HG03575 (cell line): ENCODE measurements around the gene MAML2.
A peak's percentile ranks its signal among the peaks of the same experiment; 100 is the strongest.
"Not testable (repeated sequence)": the region's sequence is repeated elsewhere in the genome, so short reads cannot be mapped to it uniquely, and the experiment has no call there.

Source experiments
- ATAC-seq: cut with Tn5 transposase; IDR thresholded peaks from one replicate; pipeline ENCODE4 v1.9.1; 2021; ENCODE audit not compliant: unreplicated experiment, insufficient number of reproducible peaks, low FRiP score; ENCODE audit errors: extremely low read depth

Gene MAML2

GRCh38 chr11:96279018-96279895 lies 63.7 kb downstream of the MAML2 start:
- no peak for ATAC-seq

- ATAC-seq = no peak
Measured at GRCh38 chr11:96278039-96278897, 64.7 kb downstream of the MAML2 start.

GRCh38 chr11:96277696-96278038 lies 65.3 kb downstream of the MAML2 start:
- ATAC-seq = no peak

DNA sequence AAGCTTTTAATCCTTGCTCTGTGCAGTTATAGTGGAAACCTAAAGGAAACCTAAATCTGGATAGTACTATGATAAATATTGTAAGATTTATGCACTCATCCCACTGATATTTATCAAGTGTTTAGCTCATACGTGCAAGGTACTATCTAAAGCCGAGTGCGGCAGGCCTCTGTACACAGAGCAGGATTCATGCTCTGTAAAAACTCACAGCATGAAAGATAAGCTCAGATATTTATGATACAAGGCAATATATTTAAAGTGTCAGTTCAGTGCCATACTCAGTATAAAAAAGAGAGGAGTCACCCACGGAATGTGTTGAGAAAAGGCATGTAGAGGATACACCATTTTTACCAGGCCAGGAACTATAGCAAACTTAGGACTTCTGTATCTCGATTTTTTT lies 66.2 kb downstream of the MAML2 start:
- no peak for ATAC-seq

- ATAC-seq = no peak
Measured at GRCh38 chr11:96275801-96276594, 67.0 kb downstream of the MAML2 start.

DNA sequence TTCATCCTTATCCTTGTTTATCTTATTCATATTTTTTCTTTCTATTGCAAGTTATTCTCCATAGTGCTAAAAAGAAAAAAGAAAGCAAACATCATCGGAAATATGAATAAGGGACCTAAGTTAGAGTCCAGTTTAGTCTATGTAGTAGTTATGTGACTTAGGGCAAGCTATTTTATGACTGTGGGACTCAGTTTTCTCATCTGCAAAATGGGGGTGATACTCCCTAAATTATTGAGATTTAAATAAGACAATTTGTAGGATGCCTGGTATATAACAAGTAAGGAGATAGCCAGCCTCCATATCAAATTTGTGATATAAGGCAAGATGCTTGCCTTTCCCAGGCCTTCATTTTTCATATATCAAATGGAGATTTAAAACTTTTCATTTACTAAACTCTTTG lies 69.5 kb downstream of the MAML2 start:
- no peak for ATAC-seq

GRCh38 chr11:96272529-96273222 lies 70.3 kb downstream of the MAML2 start:
- ATAC-seq = no peak

GRCh38 chr11:96271777-96272176 lies 71.2 kb downstream of the MAML2 start:
- no peak for ATAC-seq

DNA sequence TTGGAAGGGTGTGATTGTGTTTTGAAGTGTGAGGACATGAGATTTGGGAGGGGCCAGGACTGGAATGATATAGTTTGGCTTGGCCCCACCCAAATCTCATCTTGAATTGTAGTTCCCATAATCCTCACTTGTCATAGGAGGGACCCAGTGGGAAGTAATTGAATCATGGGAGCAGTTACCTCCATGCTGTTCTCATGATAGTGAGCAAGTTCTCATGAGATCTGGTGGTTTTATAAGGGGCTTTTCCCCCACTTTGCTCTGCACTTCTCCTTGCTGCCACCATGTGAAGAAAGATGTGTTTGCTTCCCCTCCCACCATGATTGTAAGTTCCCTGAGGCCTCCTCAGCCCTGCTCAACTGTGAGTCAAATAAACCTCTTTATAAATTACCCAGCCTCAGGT lies 71.6 kb downstream of the MAML2 start:
- ATAC-seq = not testable (repeated sequence)

GRCh38 chr11:96268527-96268926 lies 74.5 kb downstream of the MAML2 start:
- ATAC-seq = not testable (repeated sequence)

DNA sequence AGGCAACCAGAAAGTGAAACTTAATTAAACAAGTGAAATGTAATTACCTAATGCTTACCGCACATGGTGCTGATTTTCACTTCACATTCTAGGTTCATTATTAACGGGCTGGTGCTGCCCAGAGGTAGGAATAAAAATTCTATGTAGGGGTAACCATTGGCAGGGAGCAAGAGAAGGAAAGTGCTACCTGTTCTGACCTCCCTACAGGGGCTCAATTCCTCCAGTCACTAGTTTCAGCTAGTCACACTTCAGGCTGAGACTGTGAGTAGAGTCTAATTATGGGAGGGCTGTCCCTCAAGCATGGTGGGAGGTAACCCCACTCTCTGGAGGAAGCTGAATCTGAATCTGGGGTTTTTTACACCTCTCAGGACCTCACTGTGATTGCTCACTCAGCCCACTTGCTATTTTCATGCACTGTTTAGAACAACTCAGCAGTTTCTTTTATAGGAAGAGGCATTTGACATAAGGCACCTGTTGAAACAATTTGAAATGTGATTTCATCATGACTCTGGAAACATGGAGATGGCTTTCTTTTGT lies 75.4 kb downstream of the MAML2 start:
- ATAC-seq = peak; percentile 74

DNA sequence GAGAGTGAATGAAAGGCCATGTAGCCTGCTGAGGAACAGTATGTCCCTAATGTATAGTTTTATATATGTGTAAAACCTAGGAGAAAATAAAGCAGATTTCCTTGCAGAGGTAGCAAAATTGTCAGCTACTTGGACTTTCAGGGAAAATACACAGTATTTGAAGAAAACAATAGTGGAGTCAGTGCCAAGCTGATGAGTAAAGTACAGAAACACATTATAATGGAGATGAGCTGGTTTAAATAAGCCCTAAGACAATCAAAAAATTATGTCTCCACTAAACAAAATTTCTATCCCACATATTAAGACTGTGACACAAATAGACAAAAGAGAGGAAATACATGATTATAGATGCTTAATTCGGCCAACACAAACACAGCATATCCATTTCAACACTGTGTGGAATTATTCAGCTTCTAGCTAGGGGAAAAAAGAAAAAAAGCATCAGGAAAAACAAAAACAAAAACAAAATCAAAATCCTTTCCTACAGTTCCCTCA lies 75.9 kb downstream of the MAML2 start:
- ATAC-seq = no peak

GRCh38 chr11:96265972-96266371 lies 77.0 kb downstream of the MAML2 start:
- no peak for ATAC-seq

DNA sequence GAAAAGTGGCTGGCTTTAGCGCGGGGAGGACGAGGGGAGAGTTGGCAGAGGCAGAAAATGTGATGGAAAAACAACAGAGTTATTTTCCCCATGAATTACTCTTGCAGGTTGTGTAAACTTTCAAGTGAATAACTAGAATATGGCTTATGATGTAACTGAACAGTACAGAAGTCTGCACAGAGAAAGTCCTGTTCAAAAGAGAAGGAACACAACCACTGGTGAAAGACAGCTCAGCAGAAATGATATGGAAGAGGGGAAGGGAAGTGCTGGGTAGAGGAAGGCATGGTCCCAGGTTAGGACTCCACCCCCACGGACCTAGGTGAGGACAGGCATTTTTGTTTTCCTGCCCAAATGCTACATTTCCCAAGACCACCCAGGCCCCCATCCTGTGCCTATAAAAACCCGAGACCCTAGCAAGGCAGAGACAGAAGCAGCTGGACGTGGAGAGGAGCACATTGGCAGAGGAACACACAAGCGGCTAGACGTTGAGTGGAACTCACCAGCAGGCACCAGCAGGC lies 77.7 kb downstream of the MAML2 start:
- ATAC-seq = no peak

DNA sequence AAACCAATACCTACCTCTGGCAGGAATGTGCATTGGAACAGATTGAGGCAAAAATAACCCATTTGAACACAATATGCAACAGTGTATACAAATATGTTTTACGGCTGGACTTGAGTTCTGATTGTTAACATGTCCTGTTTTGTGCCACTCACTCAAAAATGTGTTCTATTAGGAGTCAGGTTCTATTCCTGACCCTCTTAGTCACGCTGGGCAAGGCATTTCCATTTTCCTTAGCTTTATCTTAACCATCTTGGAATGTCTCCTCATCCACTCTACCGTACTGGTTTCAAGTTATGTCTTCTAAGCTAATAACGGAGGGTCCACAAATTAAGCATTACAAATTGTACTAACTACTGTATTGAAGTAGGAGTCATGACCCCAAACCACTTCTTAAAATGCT lies 78.6 kb downstream of the MAML2 start:
- ATAC-seq = no peak

DNA sequence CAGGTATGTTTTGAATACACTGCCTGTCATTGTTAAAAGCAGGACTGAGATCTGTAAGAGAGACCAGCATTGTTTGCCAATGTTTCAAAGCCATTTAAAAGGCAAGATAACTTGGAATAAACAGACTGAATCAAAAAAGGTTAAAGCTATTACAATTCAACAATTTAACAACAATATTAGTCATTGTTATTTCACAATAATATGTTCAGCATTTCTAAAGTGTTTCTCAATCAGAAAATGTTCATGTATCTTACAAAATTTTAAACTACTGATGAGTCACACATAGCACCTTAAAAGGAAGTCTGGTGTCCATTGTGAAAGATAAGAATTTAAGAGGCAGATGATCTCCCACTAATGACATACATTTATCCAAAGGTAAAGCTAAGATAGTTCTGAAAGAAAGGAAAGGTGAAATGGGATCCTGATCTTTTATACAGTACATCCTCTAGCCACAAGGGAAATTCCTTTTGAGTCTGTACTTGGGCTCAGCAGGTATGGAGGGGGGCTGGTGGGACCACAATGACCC lies 79.7 kb downstream of the MAML2 start:
- no peak for ATAC-seq

DNA sequence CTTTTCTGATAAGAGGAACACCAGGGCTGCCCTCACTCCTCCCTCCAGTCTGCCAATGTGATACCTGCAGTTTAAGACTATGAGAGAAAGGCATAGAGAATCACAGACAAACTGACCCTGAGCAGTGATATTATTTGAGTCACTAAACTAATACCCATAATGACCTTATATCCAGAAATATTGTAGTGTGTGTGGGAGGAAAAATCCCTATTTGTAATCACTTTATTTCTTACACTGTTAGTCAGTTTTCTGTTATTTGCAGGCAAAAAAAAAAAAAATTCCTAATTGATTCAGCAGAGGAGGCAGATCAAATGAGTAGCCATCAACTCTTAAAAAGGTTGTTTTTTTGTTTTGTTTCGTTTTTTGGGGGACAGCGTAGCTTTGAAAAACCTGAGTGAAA lies 82.5 kb downstream of the MAML2 start:
- no peak for ATAC-seq

DNA sequence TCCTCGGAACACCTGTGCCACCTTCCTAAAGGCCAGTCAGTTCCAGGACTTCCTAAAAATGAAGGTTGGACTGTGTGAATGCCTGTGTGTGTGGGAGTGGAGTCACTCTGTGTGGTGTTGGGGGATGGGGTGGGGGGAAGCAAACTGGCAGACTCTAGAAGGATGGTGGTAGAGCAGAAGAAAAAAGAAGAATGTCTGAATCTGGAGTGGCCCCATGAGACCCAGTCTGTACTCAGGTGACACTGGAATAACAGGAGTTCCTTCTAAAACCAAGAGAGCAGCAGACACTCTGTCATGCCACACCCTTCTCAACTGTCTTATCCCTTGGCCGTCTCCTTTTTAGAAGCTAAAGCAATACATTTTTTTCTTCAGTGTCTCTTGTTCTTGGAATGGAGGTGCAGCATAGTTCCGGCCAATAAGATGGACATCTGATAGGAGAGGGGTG lies 82.9 kb downstream of the MAML2 start:
- no peak for ATAC-seq
